HG02571 (cell line): ENCODE measurements around the gene ARPC4.

Experiments
- ATAC-seq: cut with Tn5 transposase; IDR thresholded peaks from one replicate; pipeline ENCODE4 v1.9.1; 2021; ENCODE audit warnings: mild to moderate bottlenecking, moderate library complexity; ENCODE audit not compliant: unreplicated experiment

The ARPC4 gene

GRCh38 chr3:9787714-9788113, 5.2 kb upstream of the ARPC4 start:
- ATAC-seq = no peak

GRCh38 chr3:9791127-9791526, 1.8 kb upstream of the ARPC4 start:
- no peak for ATAC-seq

- no peak for ATAC-seq
These were observed 985 bp upstream of the ARPC4 start for GRCh38 chr3:9791790-9792404.

- no peak for ATAC-seq
These were observed 389 bp downstream of the ARPC4 start for GRCh38 chr3:9793161-9793781.

GRCh38 chr3:9794400-9794799, 1.5 kb downstream of the ARPC4 start:
- ATAC-seq = no peak

- ATAC-seq = no peak
These were observed 2.3 kb downstream of the ARPC4 start for GRCh38 chr3:9795207-9795606.

GRCh38 chr3:9797196-9797945, 4.5 kb downstream of the ARPC4 start:
- no peak for ATAC-seq

- ATAC-seq = no peak
These were observed 7.6 kb downstream of the ARPC4 start for GRCh38 chr3:9800529-9800928.

GRCh38 chr3:9803494-9803893, 10.6 kb downstream of the ARPC4 start:
- no peak for ATAC-seq

- ATAC-seq = no peak
These were observed 12.1 kb downstream of the ARPC4 start for GRCh38 chr3:9804996-9805395.

- no peak for ATAC-seq
These were observed 13.3 kb downstream of the ARPC4 start for GRCh38 chr3:9806137-9806536.

GRCh38 chr3:9806688-9807589, 14.1 kb downstream of the ARPC4 start:
- ATAC-seq = no peak

GRCh38 chr3:9807981-9808344, 15.1 kb downstream of the ARPC4 start:
- ATAC-seq = no peak

- peak; percentile 28 for ATAC-seq
These were observed 15.6 kb downstream of the ARPC4 start for GRCh38 chr3:9808345-9809037.

- no peak for ATAC-seq
These were observed 16.3 kb downstream of the ARPC4 start for GRCh38 chr3:9809239-9809614.

- ATAC-seq = peak; percentile 50
These were observed 16.9 kb downstream of the ARPC4 start, which contains the start of gene TTLL3 for GRCh38 chr3:9809615-9810432. Gene TTLL3 (plus strand): TSS chr3:9810262. CDS start chr3:9810662, 400 bp downstream.

- no peak for ATAC-seq
These were observed 17.5 kb downstream of the ARPC4 start for GRCh38 chr3:9810433-9810770.

GRCh38 chr3:9810846-9811245, 18.0 kb downstream of the ARPC4 start:
- ATAC-seq = no peak

- no peak for ATAC-seq
These were observed 20.1 kb downstream of the ARPC4 start for GRCh38 chr3:9812870-9813483.
